ENCODE data around the gene ISCA2.

The ISCA2 gene

GRCh38 chr14:74486164-74486563 is 7.4 kb upstream of the ISCA2 start:
- DNase-seq, result no peak

DNA sequence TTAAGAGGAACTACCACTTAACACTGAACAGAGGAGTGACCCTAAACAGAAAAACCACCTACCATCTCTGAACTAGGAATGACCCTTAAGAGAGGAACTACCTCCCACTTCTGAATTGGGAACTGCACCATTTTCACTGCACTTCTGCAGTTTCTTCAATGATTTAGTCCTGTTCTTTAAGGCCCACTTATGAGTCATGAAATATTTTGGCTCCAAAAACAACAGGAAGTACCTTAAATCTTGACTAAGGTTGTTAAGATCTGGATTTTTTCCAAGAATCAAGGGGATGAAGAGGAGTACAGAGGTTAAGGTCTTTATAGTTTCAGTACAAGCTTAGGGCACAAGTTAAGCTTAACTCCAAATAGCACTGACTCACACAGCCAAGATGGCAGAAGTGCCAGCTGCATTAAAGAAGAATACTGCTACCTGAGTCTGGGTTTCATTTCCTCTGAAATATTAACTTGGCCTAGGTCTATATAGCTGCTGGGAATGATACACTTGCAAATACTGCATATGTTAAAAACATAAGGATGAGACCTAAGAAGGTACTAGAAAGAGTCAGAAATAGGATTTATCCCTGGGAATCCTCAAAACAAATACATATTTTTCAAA is 4.7 kb upstream of the ISCA2 start:
- no peak for DNase-seq

DNA sequence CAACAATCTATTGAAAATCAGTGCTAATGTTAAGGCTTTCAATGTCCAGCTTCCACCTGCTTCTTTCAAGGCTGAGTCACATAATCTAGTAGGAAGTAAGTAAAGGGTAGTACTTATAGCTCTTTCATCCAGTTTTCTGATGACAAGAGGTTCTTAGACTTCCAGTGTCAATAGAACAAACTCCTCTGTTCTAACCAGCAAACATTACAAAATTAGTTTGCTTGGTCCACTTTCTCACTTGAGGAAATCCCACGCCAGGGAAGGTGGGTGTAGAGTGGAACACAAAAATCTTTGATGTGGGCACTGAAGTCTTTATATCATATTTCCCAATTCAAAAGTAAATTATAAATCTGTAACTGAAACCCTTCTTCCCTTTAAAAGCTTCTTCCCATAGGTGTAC is 3.1 kb upstream of the ISCA2 start:
- DNase-seq, result no peak

DNA sequence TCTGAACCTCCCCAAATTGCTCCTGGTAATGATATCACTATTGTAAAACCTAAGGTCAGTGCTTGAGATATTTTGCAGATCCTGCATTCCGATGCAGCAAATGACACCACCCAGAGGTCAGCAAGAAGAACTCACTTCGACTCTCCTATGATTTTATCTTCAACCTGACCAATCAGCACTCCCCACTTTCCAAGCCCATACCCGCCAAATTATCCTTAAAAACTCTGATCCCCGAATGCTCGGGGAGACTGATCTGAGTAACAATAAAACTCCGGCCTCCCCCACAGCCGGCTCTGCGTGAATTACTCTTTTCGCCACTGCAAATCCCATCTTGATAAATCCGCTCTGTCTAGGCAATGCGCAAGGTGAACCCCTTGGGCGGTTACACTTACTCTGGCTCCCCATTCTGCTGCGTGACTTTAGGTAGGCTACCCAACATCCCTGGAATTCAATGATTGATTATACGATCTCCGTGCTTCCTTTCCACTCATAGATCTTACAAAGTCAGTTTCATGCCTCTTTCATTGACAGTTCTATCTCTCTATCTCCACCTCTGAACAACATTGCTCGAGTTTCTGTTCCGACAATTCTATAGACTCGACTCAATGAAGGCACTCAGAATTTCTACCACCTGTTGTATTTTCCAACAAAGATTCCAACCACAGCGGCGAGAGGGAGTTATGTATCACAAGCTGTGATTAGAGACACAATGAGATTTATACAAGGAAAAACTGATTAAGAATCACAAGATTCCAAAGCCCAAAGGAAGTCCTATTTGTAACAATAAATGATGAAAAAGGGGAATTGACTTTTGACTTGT is 1.4 kb upstream of the ISCA2 start:
- DNase-seq, result no peak

- no peak for DNase-seq
These were observed 706 bp upstream of the ISCA2 start, which contains the start of gene NPC2 for GRCh38 chr14:74492776-74493342. TSS of gene NPC2 (minus strand) at chr14:74493305. CDS start at chr14:74493274, 31 bp downstream.

- no peak for DNase-seq
These were observed 1.8 kb downstream of the ISCA2 start for GRCh38 chr14:74495356-74495755.

GRCh38 chr14:74500417-74501134 is 7.0 kb downstream of the ISCA2 start:
- no peak for DNase-seq

DNA sequence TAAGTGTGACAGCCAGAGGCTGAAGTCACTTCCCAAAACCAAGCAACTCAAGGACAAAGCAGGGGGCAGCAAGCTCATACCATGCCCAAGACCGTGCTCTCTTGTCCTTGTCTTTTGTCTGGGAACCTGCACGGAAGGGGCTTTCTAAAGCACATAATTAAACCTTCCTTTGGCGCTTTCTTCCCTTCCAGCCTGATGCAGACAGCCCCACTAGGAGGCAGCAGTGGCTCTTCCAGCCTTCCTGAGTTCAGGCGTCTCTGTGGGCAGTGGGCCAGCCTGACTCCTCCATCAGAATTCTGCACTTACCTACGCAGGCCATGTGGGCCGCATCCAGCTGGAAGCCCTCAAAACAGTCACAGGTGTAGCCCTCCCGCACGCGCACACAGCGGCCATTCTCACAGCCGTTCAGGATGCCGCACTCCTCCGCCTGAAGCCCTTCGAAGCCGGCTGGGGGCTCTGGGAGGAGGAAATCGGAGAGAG is 7.6 kb downstream of the ISCA2 start:
- peak; percentile 29 for DNase-seq

- DNase-seq, result no peak
These were observed 8.1 kb downstream of the ISCA2 start for GRCh38 chr14:74501691-74502090.

- no peak for DNase-seq
These were observed 8.9 kb downstream of the ISCA2 start for GRCh38 chr14:74502236-74503019.

- DNase-seq, result no peak
These were observed 9.8 kb downstream of the ISCA2 start for GRCh38 chr14:74503291-74503937.

GRCh38 chr14:74503938-74504335 is 10.4 kb downstream of the ISCA2 start:
- DNase-seq, result no peak

DNA sequence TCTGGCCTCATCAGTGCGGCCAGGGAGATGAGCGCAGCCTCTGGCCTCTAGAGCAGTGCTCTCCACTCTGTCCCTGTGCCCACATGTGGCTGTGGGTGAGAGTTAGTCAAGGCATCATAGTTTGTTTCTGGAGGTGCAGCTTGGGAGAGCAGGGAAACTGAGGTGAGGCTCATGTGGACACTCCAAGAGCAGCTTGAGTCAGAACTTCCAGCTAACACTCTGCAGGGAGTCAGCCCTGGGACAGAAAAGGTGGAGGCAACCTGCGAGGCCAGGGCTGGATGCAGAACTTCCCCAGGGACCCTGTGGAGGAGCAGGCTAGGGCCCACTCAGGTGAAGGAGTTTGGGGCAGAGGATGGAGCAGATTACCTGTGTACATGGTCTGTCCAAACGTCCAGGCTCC is 10.8 kb downstream of the ISCA2 start:
- no peak for DNase-seq

DNA sequence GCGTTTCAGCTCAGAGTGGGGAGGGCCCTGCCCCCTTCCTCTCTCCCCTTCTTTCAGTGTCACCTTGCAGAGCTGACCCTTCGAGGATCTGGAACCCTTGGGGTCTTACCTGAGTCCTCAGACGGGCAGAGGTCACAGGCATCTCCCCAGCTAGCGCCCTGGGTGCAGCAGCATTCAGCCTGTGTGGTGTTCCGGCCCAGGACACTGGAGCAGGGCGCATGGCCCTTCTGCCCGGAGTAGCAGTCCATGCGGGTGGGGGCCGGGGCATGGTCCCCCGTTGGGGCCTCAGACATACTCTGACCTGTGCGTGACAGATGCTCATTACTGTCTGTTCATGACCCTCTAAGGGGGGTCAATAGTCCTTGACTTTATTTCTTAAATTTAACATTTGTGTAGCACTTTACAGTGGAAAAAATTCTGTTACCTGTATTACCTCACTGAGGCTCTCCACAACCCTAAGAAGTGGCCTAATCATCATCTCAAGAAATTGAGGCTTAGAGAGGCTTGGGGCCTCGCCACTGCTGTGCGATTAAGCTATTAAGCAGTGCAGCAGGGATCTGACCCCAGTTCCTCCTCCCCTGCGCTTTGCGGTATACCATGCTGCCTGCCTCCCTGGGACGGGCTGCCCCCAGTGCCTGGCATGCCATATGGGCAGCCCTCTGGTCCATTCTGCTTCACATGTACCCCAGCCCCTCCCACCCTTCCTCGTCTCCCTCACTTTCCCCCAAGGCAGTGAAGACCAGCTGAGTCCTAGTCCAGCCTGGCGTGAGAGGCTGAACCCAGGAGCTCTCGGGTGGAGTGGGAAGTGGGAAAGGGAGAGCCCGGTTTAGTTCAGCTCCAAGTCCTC is 11.5 kb downstream of the ISCA2 start:
- no peak for DNase-seq

- no peak for DNase-seq
These were observed 12.3 kb downstream of the ISCA2 start for GRCh38 chr14:74505831-74506230.

DNA sequence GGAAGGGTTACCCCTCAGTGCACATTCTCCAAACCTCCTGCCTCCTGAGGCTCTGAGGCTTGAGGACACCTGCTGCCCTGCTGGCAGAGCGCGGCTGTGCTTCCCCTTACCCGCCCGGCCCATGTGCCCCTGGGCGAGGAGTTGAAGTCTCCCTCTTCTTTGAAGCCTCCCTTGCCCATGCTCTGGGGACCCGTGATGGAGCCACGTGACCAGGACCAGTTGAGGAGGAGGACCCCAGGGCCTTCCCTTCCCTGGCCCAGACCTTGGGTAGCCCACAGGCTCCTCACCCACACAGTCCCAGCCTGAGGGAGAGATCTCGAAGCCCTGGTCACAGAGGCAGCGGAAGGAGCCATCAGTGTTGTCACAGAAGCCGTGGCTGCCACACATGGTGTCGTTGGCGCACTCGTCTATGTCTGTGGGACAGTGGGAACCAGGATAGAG is 12.9 kb downstream of the ISCA2 start:
- DNase-seq, result no peak

DNA sequence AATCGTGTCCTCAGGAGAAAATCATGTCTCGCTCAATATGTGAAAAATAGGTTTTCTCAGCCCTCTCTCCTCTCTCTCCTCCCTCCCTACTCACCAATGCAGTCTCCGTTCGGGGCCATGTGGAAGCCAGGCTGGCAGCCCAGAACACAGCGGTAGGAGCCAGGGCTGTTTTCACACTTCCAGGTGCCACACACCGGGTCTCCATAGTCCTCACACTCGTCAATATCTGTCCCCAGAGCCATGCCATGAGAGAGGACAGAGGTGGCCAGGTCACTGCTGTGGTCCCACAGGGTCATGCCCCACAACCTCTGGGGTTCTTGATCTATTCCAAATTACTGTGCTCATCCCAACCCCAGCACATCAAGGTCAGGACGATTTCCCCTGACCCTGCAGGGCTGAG is 13.5 kb downstream of the ISCA2 start:
- DNase-seq, result no peak

- DNase-seq, result no peak
These were observed 14.3 kb downstream of the ISCA2 start for GRCh38 chr14:74507840-74508239.

DNA sequence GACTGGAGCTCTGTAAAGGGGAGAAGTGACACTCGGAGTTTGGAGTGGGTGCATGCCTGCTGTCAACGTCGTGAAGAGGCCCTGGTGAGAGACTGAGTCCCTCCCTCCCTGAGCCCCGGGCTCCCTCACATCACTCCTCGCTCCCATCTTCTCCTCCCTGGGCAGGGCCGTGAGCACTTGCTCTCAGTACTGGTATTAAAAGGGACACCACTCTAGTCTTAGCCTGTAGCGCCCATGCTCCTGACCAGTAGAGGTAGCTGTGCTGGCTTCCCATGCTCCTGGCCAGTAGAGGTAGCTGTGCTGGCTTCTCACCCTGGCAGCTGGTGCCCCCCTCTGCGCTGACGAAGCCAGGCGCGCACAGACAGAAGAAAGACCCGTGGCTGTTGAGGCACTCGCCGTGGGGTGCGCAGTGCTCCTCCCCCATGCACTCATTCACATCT is 14.7 kb downstream of the ISCA2 start:
- DNase-seq, result no peak

DNA sequence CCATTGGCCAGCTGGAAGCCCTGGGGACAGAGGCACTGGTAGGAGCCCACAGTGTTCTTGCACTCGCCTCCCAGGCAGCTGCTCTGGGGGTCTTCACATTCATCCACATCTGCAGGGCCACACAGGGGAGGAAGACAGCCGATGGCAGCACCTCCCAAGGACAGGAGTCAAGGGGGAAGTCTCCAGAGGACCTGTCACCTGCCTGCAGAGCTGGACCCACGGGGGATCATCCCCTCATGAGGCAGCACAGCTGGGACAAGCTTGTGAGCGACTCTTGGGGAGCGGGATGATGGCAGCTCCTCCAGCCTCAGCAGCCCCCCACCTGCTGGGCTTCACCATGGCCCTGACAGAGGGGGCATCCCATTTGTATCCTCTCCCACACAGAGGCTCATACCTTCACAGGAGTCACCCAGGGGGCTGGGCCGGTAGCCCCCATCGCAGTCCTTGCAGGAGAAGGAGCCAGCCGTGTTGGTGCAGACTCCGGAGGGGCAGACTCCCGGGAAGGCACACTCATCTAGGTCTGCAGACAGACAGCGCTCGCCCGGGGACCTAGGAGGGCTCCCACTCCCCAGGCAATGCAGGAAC is 15.4 kb downstream of the ISCA2 start:
- DNase-seq, result no peak

All from NCI-H446 treated with DMSO at 0.1 percent for 48 hours (cell line).